ENCODE results near the gene UBIAD1. TPM values are rescaled to one million over a fixed set of nuclear protein-coding genes. Genes with fewer than 3 reads are reported as not detected.

UBIAD1 gene
- total and polyA plus RNA-seq, 2 of the 13 experiments (the other 11 are each of a cell fraction or from before 2014, with no cell fraction given), result 16.9 to 20.4 TPM

- H2AFZ ChIP-seq (ENCODE audit: low read length), result no peak overlapping the region
- ATAC-seq, result no peak
- H3K36me3 ChIP-seq (replicated peaks in 1 of 2; ENCODE audit: control insufficient read depth in 1 of 2, insufficient read depth in 2 of 2, low read length in 2 of 2), result peaks cover 8 to 52% of the 10 kb centered on the region in 2 experiments
- no peaks in the 10 kb centered on the region for H3K4me1 ChIP-seq (ENCODE audit: insufficient read depth, low read length)
- DNase-seq (ENCODE audit: low spot score), result no peak
- FAIRE-seq, result no peak
- no peaks in the 10 kb centered on the region; the same call in 1 of the 2 replicates for H4K20me1 ChIP-seq (ENCODE audit: insufficient read depth, low read length)
- no peaks in the 10 kb centered on the region for H3K9me3 ChIP-seq (ENCODE audit: low read length)
- intact Hi-C loops (cut with micrococcal nuclease; ENCODE audit: unreplicated experiment) (no loop called here), in situ Hi-C loops (cut with HindIII; ENCODE audit: extremely low pct_ligation_motif_present, low pct_unique_long_range_greater_than_20kb) (loop anchor here (10.0 kb wide), 1 partner anchor 399 kb away; no protein-coding TSS in a partner anchor)
- CTCF ChIA-PET (ENCODE audit: low intra/inter-chr PET ratio, low total read pairs), result no interaction called here
- H3K4me3 ChIP-seq (replicated peaks in 1 of 3; ENCODE audit: insufficient read depth in 1 of 3, low read depth in 2 of 3, low read length in 3 of 3), result no peak overlapping the region
- no peak overlapping the region for H3K4me2 ChIP-seq (ENCODE audit: low read depth, low read length)
- WGBS (ENCODE audit: low lambda C conversion rate), result 95% methylated on average over 7 of the region's 7 CpGs
- no peaks in the 10 kb centered on the region for H3K79me2 ChIP-seq (ENCODE audit: insufficient read depth, low read length)
- TF ChIP-seq NCOA1 (CRISPR knock-in tag; IDR thresholded peaks at IDR 0.05), result no peak
- TF ChIP-seq ZKSCAN8 (CRISPR knock-in tag; IDR thresholded peaks at IDR 0.05; ENCODE audit: borderline replicate concordance), result no peak
- TF ChIP-seq ZNF274 (CRISPR knock-in tag; IDR thresholded peaks at IDR 0.05), result no peak
- no peak for TF ChIP-seq PTBP1 (IDR thresholded peaks at IDR 0.05; ENCODE audit: low read depth, low read length, poor library complexity, severe bottlenecking)
- no peak for TF ChIP-seq ZNF382 (CRISPR knock-in tag; IDR thresholded peaks at IDR 0.05; ENCODE audit: borderline replicate concordance)
- no peak for TF ChIP-seq ZNF550 (CRISPR knock-in tag; IDR thresholded peaks at IDR 0.05; ENCODE audit: borderline replicate concordance)
- no peak for TF ChIP-seq ZBTB2 (CRISPR knock-in tag; IDR thresholded peaks at IDR 0.05; ENCODE audit: low read depth)
- no peak for TF ChIP-seq FOSL2 (CRISPR knock-in tag; IDR thresholded peaks at IDR 0.05)
- no peak overlapping the region for H3K9ac ChIP-seq (ENCODE audit: insufficient read depth, low read depth, low read length)
- POLR2A ChIA-PET, result interaction anchor here (0.7 kb wide), 1 partner anchor 16 kb away, joined by 3 read pairs; the partner anchor contains the start of gene MTOR
- H3K27ac ChIP-seq (ENCODE audit: extremely low read length, insufficient read depth, low read length), result no peak overlapping the region
- no peaks in the 10 kb centered on the region for H3K27me3 ChIP-seq (ENCODE audit: control insufficient read depth in 1 of 2, insufficient read depth in 2 of 2, low read length in 2 of 2)
- BruUV-seq (replicated peaks), result no TSS peak
Observed at GRCh38 chr1:11245904-11246719, 26.9 kb upstream of the UBIAD1 start.

Data from HepG2 (cell line).